MCF 10A (cell line): Measurements from ENCODE around the gene MMP13. TPM values are rescaled to one million over a fixed set of nuclear protein-coding genes. Genes with fewer than 3 reads are reported as not detected.

Experiments used
- BruUV-seq: library from RNA; stranded (reverse); fragments of 400-500 nt; replicated peaks from 2 replicates; lab custom pipeline; 2021; lab: Mats Ljungman, UMichigan
- CTCF ChIA-PET: fragments of 300-600 bp; sonication (Branson Sonifier 250); formaldehyde crosslinking; extraction: SDS; loops from one replicate; lab custom pipeline; 2021; ENCODE audit warnings: antibody characterized with exemption, inconsistent platforms; lab: Yijun Ruan, JAX
- POLR2A ChIA-PET: fragments of 300-600, 350-650 bp; sonication (Branson Sonifier 250); formaldehyde crosslinking; extraction: SDS; loops from one replicate; lab custom pipeline; 2020; ENCODE audit warnings: antibody characterized with exemption, inconsistent platforms; lab: Yijun Ruan, JAX
- DNase-seq: peaks from one replicate; pipeline ENCODE4 v3.0.0-alpha.2; 2018; ENCODE audit not compliant: unreplicated experiment
- H3K27ac Mint-ChIP-seq: one replicate; pipeline ENCODE4 v1.8.0; 2022; ENCODE audit warnings: mild to moderate bottlenecking, low read depth, mixed read lengths; ENCODE audit not compliant: unreplicated experiment
- H3K27me3 Mint-ChIP-seq: one replicate; pipeline ENCODE4 v1.8.0; 2022; ENCODE audit warnings: mixed read lengths; ENCODE audit not compliant: insufficient read depth, unreplicated experiment
- H3K36me3 Mint-ChIP-seq: one replicate; pipeline ENCODE4 v1.8.0; 2022; ENCODE audit warnings: mild to moderate bottlenecking, moderate library complexity, mixed read lengths; ENCODE audit not compliant: insufficient read depth, unreplicated experiment
- H3K4me1 Mint-ChIP-seq: one replicate; pipeline ENCODE4 v1.8.0; 2022; ENCODE audit warnings: mixed read lengths; ENCODE audit not compliant: insufficient read depth, unreplicated experiment
- H3K4me3 Mint-ChIP-seq: one replicate; pipeline ENCODE4 v1.8.0; 2022; ENCODE audit warnings: mild to moderate bottlenecking, moderate library complexity, mixed read lengths; ENCODE audit not compliant: unreplicated experiment
- H3K9me3 Mint-ChIP-seq: one replicate; pipeline ENCODE4 v1.8.0; 2022; ENCODE audit warnings: mixed read lengths; ENCODE audit not compliant: unreplicated experiment
- CTCF ChIP-seq: fragments of 200-600 bp; IDR thresholded peaks from one replicate; pipeline ENCODE4 v1.8.0; 2022; ENCODE audit warnings: antibody characterized with exemption, mild to moderate bottlenecking; ENCODE audit not compliant: unreplicated experiment
- intact Hi-C: fragments of 100-400 bp; cut with micrococcal nuclease; formaldehyde crosslinking; loops from 2 replicates; pipeline ENCODE4 v1.14.1; 2022
- total RNA-seq: library from RNA; stranded (reverse); gene quantifications from 2 replicates; pipeline ENCODE4 v1.2.3, GENCODE V29; 2022

The MMP13 gene
- total RNA-seq, 1 experiment from 2014 or later, result not detected

DNA sequence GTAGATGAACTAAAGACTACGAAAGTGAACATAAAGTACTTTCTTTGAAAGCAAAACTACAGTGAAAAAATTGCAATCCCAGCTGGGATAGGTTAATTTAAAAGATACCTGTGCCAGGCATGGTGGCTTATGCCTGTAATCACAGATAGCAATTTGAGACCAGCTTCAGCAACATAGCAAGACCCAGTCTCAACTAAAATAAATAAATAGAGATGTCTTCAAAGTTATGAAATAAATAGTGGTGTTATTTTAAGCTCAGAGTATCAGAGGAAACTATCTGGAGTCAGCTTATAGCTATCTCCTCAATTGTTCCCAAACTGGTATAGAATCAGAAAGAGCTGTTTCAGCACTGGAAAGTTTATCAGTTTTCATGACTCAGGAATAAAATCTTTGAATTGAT, 17.3 kb upstream of the MMP13 start:
- DNase-seq, result no peak
- intact Hi-C loops, result no loop called here
- Mint-ChIP-seq H3K4me3 (no peak overlapping the region), H3K4me1 (peaks cover 31% of the 10 kb centered on the region), H3K9me3 (no peaks in the 10 kb centered on the region), H3K27ac (no peak overlapping the region), H3K27me3 (no peaks in the 10 kb centered on the region), H3K36me3 (no peaks in the 10 kb centered on the region)
- TF ChIP-seq CTCF, result no peak
- CTCF ChIA-PET, result no interaction called here
- no TSS peak for BruUV-seq
- POLR2A ChIA-PET, result interaction anchor here (0.7 kb wide), 1 partner anchor 95 kb away, joined by 3 read pairs; no protein-coding TSS in a partner anchor

GRCh38 chr11:102971766-102972165, 16.2 kb upstream of the MMP13 start:
- ChIA-PET CTCF (no interaction called here), POLR2A (no interaction called here)
- DNase-seq, result peak; percentile 6
- no peaks in the 10 kb centered on the region for H3K27me3 Mint-ChIP-seq
- H3K27ac Mint-ChIP-seq, result no peak overlapping the region
- no TSS peak for BruUV-seq
- H3K4me3 Mint-ChIP-seq, result no peak overlapping the region
- intact Hi-C loops, result no loop called here
- TF ChIP-seq CTCF, result no peak
- H3K4me1 Mint-ChIP-seq, result peaks cover 28% of the 10 kb centered on the region
- H3K36me3 Mint-ChIP-seq, result no peaks in the 10 kb centered on the region
- no peaks in the 10 kb centered on the region for H3K9me3 Mint-ChIP-seq

DNA sequence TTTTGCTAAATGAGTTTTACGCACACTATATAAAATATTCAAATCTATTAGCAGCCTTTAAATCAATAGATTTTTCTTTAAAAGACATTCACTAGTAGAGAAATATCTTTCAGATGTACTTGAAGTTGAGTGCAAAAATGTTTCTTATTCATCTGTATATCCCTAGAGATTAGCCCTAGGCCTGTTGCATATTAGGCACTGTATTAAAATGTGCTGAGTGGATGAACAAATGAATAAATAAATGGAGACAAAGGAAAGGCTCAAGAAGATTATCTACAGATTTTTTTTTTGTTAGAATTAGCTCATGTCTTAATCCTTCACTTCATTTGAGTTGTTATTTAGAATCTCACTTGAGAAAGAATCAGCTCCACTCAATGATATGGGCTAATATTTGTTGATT, 12.0 kb upstream of the MMP13 start:
- Mint-ChIP-seq H3K9me3 (no peaks in the 10 kb centered on the region), H3K27me3 (no peaks in the 10 kb centered on the region), H3K36me3 (no peaks in the 10 kb centered on the region), H3K4me3 (no peak overlapping the region), H3K4me1 (peaks cover 9% of the 10 kb centered on the region), H3K27ac (no peak overlapping the region)
- no peak for DNase-seq
- CTCF ChIA-PET, result interaction anchor here (0.6 kb wide), 1 partner anchor 1105 kb away, joined by 4 read pairs; no protein-coding TSS in a partner anchor
- POLR2A ChIA-PET, result interaction anchor here (0.6 kb wide), 1 partner anchor 17 kb away, joined by 3 read pairs; no protein-coding TSS in a partner anchor
- TF ChIP-seq CTCF, result no peak
- intact Hi-C loops, result no loop called here
- no TSS peak for BruUV-seq

DNA sequence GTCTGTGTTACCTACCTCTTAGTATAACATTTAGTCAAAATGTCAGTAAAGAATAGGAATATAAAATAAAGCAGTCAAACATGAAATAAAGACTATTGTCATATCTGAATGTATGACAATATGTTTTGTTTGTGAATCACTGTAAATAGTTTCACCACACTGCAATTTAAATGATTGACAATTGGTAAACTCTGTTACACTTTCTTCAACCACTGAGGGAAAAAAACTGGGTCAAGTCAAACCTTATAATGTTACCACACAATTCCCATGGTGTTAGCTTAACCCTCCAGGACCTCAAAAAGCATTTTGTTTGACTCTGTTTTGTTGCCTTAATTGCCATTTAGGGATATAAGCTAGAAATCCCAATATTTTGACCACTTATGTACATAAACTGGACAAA, 10.5 kb upstream of the MMP13 start:
- POLR2A ChIA-PET, result interaction anchor here (0.7 kb wide), 1 partner anchor 142 kb away, joined by 3 read pairs; no protein-coding TSS in a partner anchor
- Mint-ChIP-seq H3K27ac (no peak overlapping the region), H3K27me3 (no peaks in the 10 kb centered on the region), H3K36me3 (no peaks in the 10 kb centered on the region), H3K4me1 (no peaks in the 10 kb centered on the region), H3K9me3 (no peaks in the 10 kb centered on the region), H3K4me3 (no peak overlapping the region)
- BruUV-seq, result no TSS peak
- CTCF ChIA-PET, result no interaction called here
- intact Hi-C loops, result no loop called here
- no peak for TF ChIP-seq CTCF
- DNase-seq, result no peak
